ENCODE results near the gene CTU1. TPM values are rescaled to one million over a fixed set of nuclear protein-coding genes. Genes with fewer than 3 reads are reported as not detected.

CTU1 gene
- total RNA-seq, 4 donors from 2014 or later = 11.3 to 18.1 (median 16.7) TPM

- intact Hi-C loops (cut with DNase I; ENCODE audit: low total_unique reads) = no loop called here
- 67 to 78% methylated on average over 6 of the region's 6 CpGs for WGBS, 2 donors
- TF ChIP-seq POLR2A (IDR thresholded peaks at IDR 0.05) (no peak), CTCF (IDR thresholded peaks at IDR 0.05) (no peak)
- no peak overlapping the region for H3K4me3 ChIP-seq (ENCODE audit: low read depth, poor library complexity, severe bottlenecking)
- no peak for DNase-seq (ENCODE audit: low spot score in 2 of 2)
Measured at GRCh38 chr19:51141181-51141580, 33.0 kb upstream of the CTU1 start.

- DNase-seq (ENCODE audit: low spot score in 2 of 2) = no peak
Measured at GRCh38 chr19:51140441-51140840, 32.2 kb upstream of the CTU1 start.

GRCh38 chr19:51139299-51140014 is 31.2 kb upstream of the CTU1 start:
- TF ChIP-seq CTCF (IDR thresholded peaks at IDR 0.05) = no peak
- TF ChIP-seq POLR2A (IDR thresholded peaks at IDR 0.05) = no peak
- no peak overlapping the region for H3K4me3 ChIP-seq (ENCODE audit: low read depth, poor library complexity, severe bottlenecking)
- 62 to 72% methylated on average over 4 of the region's 4 CpGs for WGBS, 2 donors
- DNase-seq (ENCODE audit: low spot score in 2 of 2) = no peak
- intact Hi-C loops (cut with DNase I; ENCODE audit: low total_unique reads) = no loop called here

More at GRCh38 chr19:51140441-51140840, 32.2 kb upstream of the CTU1 start:
- TF ChIP-seq POLR2A (IDR thresholded peaks at IDR 0.05) = no peak
- WGBS, 2 donors = 34% methylated on average over 6 of the region's 6 CpGs
- H3K4me3 ChIP-seq (ENCODE audit: low read depth, poor library complexity, severe bottlenecking) = no peak overlapping the region
- intact Hi-C loops (cut with DNase I; ENCODE audit: low total_unique reads) = no loop called here

- WGBS, 2 donors = 77 to 79% methylated on average over 6 of the region's 6 CpGs
- TF ChIP-seq POLR2A (IDR thresholded peaks at IDR 0.05) (no peak), CTCF (IDR thresholded peaks at IDR 0.05) (no peak)
- H3K4me3 ChIP-seq (ENCODE audit: low read depth, poor library complexity, severe bottlenecking) = no peak overlapping the region
- peak in 1 of 2 donors; percentile 86 for DNase-seq (ENCODE audit: low spot score in 2 of 2)
- intact Hi-C loops (cut with DNase I; ENCODE audit: low total_unique reads) = no loop called here
Measured at GRCh38 chr19:51138549-51138979, 30.4 kb upstream of the CTU1 start.

GRCh38 chr19:51137792-51138425 is 29.7 kb upstream of the CTU1 start:
- TF ChIP-seq POLR2A (IDR thresholded peaks at IDR 0.05) = no peak
- no peak for TF ChIP-seq CTCF (IDR thresholded peaks at IDR 0.05)
- intact Hi-C loops (cut with DNase I; ENCODE audit: low total_unique reads) = no loop called here
- peak in 1 of 2 donors; percentile 81 for DNase-seq (ENCODE audit: low spot score in 2 of 2)
- no peak overlapping the region for H3K4me3 ChIP-seq (ENCODE audit: low read depth, poor library complexity, severe bottlenecking)
- WGBS, 2 donors = 83% methylated on average over 9 of the region's 9 CpGs

- DNase-seq (ENCODE audit: low spot score in 2 of 2) = peak; percentile 38 to 81
- 66 to 72% methylated on average over 12 of the region's 12 CpGs for WGBS, 2 donors
- intact Hi-C loops (cut with DNase I; ENCODE audit: low total_unique reads) = no loop called here
- TF ChIP-seq POLR2A (IDR thresholded peaks at IDR 0.05) = no peak
- H3K4me3 ChIP-seq (ENCODE audit: low read depth, poor library complexity, severe bottlenecking) = no peak overlapping the region
Measured at GRCh38 chr19:51136851-51137551, 28.8 kb upstream of the CTU1 start.

Data from lower leg skin (tissue), 4 donors.